Glomerular visceral epithelial cell (primary cell): Measurements from ENCODE around the gene PRKAR2B.
"Not testable (repeated sequence)": the region's sequence is repeated elsewhere in the genome, so short reads cannot be mapped to it uniquely, and the experiment has no call there.

Experiments
- DNase-seq: peaks from one replicate; pipeline ENCODE4 v3.0.0-alpha.2; 2016; ENCODE audit errors: extremely low spot score

PRKAR2B gene

DNA sequence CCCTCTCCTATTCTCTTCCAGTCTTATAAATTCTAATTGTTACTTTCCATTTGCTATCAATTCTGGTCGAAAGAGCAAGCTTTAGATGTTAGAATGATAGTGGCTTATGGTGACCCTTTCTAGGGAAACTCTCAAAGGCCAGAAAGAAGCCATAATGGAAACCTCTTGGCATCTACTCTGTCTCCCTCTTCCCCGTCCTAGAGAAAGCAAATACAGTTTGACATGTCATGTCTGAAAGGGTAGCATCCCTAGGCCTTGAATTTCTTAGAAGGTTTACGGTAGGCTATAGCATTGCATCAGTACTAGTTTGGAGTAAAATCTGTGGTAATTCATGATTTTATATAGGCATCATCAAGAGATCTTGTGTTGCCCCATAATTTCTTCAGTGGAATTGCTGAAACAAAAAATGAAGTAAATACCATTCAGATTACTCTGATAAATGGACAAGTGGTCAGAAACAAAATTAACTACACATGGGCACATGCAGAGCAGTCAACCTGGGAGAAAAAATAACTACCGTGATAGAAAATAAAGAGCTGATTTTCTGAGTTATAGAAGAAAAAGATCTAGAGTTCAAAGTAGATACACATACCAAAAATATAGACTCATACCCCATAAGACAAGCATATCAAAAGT lies 4.4 kb downstream of the PRKAR2B start:
- DNase-seq = no peak

DNA sequence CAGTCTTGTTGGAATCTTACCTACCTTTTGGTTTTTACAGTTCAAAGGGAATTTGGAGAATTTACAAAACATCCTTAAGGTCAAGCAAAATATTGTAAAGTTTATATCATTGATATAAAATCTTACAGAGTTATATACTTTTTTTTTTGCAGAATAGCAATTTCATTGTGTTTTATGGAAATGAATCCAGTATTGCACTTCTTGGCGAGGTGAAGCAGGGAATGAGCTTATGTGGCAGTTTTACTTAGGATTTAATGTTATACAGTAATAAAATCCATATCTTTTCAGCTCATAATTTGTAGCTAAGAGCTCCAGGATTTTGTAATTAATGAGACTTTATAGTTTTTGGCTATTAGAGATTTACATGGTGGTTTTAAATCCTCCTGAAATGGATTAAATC lies 5.0 kb downstream of the PRKAR2B start:
- DNase-seq = no peak

DNA sequence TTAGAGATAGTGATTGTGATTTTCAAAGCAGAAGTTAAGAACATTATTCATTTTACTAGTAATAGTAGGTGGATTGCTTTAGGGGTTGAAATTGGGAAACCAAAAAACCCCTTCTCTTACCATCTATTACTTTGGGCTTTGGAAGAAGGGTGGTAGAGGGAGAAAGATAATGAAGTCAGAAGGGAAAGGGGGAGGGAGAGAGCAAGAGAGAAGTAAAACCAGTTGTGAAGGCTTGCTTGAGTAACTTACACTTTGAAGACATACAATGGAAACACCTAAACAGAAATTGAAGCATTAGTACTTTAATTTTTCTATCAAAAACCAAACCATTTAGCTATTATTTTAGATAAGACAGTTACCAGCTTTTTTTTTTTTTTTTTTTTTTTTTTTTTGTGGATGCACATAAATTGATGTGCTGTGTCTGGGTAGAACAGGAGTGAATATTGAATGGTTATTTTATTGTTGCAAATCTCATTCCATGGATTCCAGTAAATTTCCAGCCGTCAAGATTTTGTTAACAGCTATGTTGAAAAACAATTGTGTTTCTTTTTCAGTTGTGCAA lies 5.5 kb downstream of the PRKAR2B start:
- DNase-seq = no peak

DNA sequence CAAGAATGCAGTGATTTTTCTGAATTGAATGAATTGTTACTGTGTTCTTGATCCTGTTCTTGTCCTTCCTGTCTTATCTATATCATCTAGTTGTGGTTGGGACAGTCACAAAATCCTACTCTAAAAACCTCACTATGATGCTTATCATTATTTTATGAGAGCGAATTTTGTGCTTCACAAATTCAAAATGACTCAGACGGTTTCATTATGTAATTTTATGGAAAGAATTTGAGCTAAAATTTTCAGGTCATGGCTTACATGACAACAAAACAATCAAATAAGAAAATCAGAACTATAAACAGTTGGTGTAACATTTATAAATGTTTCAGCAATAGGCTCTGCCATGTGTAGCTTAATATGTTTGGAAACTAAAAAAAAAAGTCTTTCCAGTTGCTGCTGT lies 6.9 kb downstream of the PRKAR2B start:
- no peak for DNase-seq

DNA sequence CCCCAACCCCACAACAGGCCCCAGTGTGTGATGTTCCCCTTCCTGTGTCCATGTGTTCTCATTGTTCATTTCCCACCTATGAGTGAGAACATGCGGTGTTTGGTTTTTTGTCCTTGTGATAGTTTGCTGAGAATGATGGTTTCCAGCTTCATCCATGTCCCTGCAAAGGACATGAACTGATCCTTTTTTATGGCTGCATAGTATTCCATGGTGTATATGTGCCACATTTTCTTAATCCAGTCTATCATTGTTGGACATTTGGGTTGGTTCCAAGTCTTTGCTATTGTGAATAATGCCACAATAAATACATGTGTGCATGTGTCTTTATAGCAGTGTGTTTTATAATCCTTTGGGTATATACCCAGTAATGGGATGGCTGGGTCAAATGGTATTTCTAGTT lies 10.5 kb downstream of the PRKAR2B start:
- DNase-seq = not testable (repeated sequence)

DNA sequence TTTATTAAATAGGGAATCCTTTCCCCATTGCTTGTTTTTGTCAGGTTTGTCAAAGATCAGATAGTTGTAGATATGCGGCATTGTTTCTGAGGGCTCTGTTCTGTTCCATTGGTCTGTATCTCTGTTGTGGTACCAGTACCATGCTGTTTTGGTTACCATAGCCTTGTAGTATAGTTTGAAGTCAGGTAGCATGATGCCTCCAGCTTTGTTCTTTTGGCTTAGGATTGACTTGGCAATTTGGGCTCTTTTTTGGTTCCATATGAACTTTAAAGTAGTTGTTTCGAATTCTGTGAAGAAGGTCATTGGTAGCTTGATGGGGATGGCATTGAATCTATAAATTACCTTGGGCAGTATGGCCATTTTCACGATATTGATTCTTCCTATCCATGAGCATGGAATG lies 11.6 kb downstream of the PRKAR2B start:
- not testable (repeated sequence) for DNase-seq

DNA sequence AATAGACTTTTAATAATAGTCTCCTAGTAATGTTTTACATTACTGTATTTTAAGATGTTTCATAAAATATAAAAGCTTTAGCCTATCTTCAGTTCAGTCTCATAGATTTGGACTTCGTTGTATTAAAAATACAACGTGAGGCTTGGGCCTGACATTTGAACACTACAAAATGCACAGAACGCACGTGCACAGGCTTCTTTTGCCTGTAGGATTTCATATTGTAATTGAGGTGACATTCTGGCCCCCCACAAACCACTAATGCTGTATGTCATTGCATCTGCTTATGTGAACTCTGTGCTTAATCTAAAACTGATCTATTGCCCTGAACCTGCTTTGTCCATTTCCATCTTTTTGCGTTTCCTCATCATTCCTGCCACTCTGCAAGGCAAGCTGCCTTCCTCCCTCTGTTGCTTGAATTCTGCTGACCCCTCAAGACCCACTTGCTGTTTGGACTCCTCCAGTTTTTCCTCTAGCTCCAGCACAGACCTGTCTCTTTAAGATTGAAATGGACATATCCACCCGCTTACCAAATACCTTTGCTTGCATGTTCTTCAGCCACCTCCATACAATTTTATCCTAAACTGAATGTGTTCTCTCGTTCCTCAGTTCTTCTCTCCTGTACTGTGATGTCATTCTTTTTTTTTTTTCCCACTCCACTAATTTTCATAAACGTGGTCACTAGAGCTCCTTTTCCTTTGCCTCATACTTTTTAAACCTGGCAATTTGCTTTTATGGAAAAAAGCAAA lies 12.4 kb downstream of the PRKAR2B start:
- no peak for DNase-seq

DNA sequence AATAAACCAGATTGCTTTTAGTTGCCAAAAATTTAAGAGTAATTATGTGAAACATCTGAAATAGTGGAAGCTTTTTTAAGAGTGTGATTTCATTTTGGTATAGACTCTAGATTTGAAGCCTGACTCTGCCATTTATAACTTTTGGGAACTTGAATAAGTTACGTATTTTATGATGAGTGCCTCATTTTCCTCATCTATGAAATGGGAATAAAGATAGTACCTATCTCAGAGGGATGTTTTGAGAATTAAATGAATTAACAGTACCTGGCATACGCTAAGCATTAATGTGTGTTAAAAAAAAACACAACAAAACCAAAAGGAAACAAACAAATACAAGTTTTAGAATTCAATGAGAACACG lies 12.9 kb downstream of the PRKAR2B start:
- no peak for DNase-seq

DNA sequence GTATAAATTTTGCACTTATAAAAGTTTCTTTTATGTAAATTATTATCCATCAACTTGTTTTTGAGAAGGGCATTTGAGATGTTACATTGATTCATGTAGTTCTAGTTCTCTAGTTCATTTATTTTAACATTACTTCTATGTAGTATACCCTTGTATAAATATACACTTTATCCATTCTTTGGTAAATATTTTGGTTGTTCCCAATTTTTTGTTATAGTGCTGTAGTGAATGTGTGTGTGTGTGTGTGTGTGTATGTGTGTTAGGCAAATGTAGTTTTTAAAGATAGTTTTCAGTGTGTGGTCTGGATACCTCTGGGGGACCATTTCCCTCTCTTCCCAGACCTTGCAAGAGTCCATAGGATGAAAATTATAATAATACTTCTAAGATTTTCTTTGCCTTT lies 15.0 kb downstream of the PRKAR2B start:
- no peak for DNase-seq

DNA sequence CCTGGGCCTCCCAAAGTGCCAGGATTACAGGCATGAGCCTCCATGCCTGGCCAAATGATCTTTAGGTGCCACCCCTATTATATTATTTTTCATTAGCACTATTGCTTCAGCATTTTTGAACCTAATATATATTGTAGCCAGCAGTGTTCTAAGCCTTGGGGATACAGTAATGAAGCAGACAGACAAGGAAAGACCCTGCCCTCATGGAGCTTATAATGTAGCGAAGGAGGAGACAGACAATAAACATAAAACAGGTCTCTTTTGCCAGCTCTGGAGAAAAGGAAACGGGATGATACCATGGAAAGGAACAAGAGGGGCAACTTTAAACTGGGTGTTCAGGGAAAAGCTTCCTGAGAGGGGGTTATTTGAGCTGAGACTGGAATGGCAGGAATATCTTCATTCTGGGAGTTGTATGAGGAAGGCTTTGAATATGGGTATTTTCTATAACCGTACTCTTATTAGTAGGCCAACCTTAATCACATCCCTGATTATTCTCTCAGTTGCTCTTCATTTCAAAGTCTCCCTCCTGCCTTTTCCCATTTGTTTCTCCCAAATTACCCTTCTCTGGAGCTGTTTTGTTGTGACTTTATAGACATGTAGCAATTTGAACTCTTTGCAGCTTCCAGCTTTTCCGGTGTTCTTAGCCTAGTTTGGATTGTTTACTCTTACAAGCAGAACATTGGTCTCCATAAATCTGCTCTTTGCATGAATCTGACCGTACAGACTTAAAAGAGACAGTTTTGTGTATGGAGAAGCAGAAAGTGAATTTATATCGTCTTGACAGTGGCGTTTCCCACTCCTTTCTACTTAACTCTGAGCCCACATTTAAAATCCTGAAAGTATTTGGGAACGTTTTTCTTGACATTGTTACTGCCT lies 19.0 kb downstream of the PRKAR2B start:
- no peak for DNase-seq

DNA sequence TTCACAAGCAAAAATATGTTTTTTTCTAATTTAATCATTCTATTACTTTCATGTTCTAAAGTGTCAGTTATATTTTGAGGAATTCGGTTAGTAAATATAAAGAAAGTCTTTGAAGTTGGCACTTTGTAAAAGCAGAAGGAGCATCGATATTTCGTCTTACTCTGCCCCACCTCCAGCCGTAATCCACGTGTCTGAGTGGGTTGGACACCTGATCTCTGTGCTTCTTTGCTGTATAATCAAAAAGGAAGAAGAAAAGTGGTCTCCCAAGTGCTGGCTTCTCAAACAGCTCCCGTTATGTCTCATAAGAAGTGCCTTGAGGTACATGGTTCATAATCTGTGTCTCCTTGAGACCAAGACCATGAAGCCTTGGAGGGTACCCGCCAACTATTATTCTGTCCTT lies 19.8 kb downstream of the PRKAR2B start:
- no peak for DNase-seq

DNA sequence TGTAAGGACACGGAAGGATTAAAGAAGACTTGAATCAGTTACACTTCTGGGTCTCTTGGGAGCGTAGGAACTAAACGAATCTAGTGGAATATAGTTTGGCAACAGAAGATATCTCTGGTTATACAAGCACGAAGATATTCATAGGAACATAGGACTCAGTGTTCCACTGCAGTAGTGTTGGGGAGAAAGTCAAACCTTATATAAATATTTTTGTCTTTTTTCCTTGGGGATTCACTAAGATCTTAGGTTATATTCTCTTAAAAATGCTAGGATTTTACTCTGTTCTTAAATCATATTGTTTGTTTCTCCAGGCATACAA lies 21.4 kb downstream of the PRKAR2B start:
- no peak for DNase-seq

DNA sequence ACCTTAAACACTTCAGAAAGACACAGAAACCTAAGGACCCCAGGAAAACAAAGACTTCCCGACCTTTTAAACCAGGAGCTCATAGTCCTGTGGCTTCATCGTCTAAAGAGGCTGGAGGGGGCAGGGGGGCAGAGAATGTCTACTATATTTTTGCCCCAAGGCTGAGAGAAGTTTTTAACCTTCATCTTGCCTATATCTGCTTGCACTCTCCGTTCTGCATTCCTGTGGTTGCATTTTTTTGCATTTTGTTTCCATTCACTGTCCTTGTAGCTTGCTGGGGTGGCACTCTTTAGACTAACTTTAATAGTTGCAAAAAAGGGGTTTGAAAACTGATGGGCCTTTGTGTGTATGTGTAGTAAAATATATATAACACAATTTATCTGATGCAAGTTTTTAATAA lies 23.7 kb downstream of the PRKAR2B start:
- DNase-seq = no peak

DNA sequence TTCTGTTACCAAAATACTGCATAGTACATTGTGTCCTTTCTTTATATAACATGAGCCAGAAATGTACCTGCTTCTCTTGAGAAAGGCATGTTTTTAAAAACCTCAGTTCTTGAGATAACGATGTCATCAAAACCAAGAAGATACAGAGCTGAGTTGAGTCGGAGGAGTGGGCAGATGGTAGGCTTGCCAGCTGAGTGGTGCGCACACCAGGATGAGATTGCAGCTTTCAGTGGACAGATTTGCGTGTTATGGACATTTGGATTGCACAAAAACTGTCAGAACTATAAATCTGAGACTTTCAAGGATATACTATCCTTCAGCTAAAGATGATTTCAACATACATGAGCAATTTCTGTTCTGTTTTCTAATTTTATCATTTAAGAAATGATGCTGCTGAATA lies 25.0 kb downstream of the PRKAR2B start:
- DNase-seq = no peak

DNA sequence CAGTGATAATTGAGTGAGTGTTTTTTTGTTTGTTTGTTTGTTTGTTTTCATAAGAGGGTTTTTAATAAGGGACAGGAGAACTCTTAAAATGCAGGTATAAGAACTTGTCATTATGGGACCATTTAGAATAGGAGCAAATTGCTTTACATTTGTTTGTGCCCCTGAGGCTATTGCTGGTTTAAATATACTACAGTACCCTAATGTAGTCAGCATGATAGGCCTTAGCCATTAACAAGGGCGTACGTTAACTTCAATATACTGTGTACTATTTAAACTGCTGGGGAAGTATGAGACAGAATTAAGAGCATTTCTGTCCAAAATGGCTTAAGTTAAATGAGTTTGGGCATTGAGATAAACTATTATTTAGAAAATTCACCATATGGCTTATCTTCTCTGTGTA lies 26.2 kb downstream of the PRKAR2B start:
- no peak for DNase-seq

DNA sequence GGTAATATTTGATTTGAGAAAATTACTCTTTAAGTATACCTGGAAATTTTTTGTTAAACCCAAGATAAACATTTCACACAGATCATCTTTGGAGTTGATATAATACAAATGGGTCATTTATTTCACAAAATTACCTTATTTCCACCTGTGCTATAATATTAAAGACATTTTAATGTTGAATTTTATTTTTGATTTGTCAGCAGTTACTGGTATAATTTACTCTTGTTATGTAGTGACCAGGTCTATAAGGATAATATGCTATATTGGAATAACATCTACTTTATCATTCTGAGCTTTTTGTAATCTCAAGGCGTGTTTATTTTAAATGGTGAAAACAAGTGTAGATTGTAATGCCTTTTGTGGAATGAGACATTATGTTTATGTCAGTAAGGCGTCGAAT lies 26.6 kb downstream of the PRKAR2B start:
- DNase-seq = no peak

DNA sequence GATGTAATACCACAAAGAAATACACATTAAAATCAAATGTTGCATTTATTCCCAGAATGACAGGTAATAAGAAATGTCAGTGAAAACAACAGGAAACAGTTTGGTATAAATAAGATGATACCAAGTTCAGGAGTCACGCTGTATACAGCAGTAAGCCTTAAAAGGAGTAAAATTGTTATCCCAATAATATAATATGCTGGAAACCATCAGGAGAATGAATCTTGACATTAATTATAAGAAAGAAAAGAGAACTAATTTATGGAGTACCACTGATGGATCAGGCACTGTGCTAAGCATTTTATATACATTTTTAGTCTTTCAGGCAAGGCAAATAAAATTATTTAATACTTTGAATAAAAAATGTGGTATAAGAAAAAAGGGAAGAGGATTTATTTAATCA lies 27.6 kb downstream of the PRKAR2B start:
- DNase-seq = no peak

DNA sequence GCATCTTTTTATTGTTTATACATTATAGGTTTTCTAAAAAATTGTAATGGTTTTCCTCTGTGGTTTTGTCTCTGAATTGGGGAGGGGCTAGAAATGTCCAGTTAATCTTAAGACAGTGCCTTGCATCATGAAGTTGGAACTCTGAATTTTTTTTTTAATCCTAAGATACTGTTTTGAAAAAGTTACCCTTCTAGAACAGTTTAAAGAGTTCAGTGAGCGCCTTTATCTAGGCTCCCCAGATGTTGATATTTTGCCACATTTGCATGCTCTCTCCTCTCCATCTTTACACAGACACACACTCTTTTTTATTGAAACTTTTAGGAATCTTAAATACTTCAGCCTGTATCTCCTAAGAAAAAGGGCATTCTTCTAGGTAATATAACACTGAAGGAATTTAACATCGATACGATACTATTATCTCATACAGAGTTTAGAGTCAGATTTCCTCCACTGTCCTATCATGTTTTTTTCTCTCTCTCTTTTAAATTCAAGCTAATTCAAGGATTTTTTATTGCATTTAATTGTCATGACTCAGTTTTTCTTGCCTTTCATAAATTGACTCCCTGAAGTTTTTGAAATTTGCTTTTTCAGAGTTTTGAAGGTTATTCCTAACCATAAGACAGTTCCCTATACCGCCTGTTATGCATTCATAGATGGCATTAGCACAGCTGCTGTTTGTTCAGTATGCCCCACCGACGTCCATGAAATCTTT lies 31.5 kb downstream of the PRKAR2B start:
- DNase-seq = no peak

DNA sequence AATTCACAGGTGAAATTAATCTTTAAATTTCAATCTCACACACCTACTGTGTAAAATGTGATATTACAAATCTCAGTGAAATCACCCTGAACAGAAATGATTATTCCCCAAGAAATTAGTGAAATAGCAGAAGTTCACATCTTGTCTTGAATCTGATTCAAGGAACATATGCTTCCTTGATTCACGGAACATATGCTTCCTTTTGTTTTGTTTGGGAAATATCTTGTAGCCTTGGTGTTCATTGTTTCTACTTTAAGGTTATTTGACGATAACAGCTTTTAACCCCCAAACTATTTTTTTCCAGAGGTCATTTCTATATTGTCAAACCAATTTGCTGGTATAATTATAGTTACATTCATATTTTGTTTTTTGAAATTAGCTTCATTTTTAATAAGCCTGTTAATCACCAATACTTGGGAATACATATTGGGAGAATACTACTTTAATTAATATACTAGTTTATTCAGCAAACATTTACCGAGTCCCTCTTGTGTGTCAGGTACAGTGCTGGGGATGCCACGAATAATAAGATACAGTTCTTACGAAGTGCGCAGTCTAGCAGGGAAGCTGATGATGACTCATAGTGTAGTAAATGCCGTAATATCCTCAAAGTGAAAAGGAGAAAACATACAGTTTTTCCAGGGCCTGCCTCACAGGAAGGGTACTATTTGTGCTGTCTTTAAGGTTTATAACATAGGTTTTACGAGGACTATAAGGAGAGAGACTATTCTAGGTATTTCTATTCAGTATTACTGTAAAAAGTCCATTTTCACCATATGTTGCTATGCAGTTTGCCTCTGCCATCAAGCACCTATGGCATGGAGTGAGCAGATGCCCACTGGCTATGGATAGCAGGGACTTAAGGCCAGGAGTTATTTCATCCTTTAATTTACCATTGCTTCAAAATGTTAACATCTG lies 32.5 kb downstream of the PRKAR2B start:
- DNase-seq = no peak

DNA sequence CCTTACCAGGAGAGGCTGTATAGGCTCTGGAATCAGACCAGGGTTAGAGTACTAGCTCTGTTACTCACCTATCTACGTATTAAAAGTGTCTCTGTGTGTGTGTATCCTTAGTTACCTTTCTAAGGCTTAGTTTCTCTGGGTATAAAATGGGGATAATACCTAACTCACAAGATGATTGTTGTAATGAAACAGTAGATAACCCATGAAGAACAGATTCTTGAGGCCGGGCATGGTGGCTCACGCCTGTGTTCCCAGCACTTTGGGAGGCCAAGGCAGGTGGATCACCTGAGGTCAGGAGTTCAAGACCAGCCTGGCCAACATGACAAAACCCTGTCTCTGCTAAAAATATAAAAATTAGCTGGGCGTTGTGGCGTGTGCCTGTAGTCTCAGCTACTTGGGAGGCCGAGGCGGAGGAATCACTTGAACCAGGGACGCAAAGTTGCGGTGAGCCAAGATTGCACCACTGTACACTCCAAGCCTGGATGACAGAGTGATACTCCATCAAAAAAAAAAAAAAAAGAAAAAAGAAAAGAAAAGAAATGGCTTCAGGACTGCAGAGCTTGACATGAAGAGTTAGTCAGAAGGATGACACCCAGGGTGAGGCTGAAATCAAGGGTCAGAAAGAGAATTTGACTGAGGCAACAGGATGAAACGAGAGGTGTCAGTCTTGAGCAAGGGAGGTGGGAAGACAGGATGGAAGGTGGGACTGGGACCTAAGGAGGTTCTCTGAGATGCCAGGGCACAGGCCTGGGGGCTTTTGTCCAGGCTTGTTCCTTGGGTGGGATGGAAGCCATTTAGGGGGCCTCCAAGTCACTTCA lies 33.4 kb downstream of the PRKAR2B start:
- no peak for DNase-seq
